ENCODE measurements around the gene IDUA. TPM values are rescaled to one million over a fixed set of nuclear protein-coding genes. Genes with fewer than 3 reads are reported as not detected.
"Not testable (repeated sequence)": the region's sequence is repeated elsewhere in the genome, so short reads cannot be mapped to it uniquely, and the experiment has no call there.

Gene IDUA
- 10 to 100 TPM in 3 of 4 donors, 1 to 10 TPM in 1; 9.8 to 21.5 (median 19.1) TPM for polyA plus RNA-seq (ENCODE audit: insufficient read length in 4 of 4)

DNA sequence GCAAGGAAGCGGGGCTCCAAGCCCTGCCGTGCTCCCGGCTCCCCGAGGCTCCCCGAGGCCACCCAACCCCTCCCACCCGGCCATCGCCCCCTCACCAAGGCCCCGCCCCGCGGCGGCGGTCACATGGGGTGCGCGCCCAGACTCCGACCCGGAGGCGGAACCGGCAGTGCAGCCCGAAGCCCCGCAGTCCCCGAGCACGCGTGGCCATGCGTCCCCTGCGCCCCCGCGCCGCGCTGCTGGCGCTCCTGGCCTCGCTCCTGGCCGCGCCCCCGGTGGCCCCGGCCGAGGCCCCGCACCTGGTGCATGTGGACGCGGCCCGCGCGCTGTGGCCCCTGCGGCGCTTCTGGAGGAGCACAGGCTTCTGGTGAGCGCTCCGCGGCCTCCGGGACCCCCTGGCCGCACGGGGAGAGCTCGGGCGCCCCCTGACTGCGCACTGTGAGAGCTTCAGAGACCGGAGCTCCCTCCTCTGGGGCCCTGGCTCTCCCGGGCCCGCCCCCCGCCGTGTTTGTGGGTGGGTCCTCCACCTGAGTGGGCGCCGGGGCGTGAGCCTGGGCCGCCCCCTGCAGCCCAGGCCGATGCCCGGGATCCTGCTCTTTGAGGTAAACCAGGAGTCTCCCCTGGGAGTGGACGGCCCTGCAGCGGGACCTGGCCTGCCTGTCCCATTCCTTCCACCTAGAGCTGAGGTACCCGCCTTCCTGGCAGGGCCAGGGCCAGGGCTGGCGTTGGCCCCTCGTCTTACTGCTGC, at the start of gene IDUA:
Gene IDUA (plus strand): TSS at position 166 of the 745 bp plus-strand sequence. CDS start 41 bp downstream, at position 207.
- no peak for DNase-seq (ENCODE audit: low read depth in 4 of 4, low spot score in 2 of 4)

DNA sequence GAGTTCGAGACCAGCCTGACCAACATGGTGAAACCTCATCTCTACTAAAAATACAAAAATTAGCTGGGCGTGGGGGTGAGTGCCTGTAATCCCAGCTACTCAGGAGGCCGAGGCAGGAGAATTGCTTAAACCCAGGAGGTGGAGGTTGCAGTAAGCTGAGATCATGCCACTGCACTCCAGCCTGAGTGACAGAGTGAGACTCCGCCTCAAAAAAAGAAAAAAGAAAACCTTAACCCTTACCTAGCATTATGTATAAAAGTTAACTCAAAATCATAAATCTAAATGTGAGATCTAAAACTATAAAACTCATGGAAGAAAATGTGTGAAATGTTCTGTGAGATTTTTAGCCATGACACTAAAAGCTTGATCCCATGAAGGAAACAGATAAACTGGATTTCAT, 47.3 kb upstream of the IDUA start:
- not testable (repeated sequence) for DNase-seq (ENCODE audit: low read depth in 4 of 4, low spot score in 2 of 4)

- DNase-seq (ENCODE audit: low read depth in 4 of 4, low spot score in 2 of 4), result no peak
Measured at GRCh38 chr4:945274-946102, 41.4 kb upstream of the IDUA start.

- no peak for DNase-seq (ENCODE audit: low read depth in 4 of 4, low spot score in 2 of 4)
Measured at GRCh38 chr4:946103-946450, 40.8 kb upstream of the IDUA start.

DNA sequence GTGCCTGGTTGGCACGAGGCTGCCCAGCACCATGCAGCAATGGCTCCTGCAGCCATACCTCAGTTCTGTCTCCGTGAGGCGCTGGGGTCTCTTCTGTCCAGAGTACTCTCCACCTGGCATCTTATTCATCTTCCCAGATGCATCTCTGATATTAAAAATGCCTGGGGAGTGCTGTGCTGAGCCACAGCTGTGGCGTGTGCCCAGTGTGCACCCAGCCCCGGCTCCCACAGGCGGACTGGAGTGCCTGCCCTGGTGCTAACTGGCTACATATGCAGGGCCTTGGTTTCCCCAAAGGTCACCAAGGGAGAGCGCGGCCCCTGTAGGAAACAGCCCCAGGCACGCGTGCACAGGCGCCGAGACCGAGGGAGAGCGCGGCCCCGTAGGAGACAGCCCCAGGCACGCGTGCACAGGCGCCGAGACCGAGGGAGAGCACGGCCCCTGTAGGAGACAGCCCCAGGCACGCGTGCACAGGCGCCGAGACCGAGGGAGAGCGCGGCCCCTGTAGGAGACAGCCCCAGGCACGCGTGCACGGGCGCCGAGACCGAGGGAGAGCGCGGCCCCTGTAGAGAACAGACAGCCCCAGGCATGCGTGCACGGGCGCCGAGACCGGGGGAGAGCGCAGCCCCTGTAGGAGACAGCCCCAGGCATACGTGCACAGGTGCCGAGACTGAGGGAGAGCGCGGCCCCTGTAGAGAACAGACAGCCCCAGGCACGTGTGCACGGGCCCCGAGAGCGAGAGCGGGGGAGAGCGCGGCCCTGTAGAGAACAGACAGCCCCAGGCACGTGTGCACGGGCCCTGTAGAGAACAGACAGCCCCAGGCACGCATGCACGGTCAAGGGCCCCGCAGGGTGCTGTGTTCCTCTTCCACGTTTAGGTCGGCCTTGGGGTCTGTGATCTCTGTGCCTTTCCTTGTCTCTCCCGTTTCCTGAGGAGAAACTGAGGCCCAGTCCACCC, 40.0 kb upstream of the IDUA start:
- DNase-seq (ENCODE audit: low read depth in 4 of 4, low spot score in 2 of 4), result no peak

DNA sequence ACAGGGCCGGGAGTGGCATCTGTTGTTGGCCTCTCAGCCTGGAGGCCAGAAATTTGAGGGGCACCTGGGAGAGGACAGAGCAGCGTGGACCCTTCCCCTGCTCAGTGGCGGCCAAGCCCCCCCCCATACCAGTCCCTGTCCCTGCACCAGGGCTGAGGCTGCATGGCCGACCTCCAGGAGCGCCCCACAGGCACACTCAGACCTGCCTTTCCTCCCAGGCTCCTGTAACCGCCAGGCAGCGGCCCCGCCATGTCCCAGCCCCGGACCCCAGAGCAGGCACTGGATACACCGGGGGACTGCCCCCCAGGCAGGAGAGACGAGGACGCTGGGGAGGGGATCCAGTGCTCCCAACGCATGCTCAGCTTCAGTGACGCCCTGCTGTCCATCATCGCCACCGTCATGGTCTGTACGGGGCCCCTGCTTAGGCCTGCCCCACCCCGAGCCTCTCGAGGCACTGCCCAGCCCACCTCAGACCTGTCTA, 39.3 kb upstream of the IDUA start:
- no peak for DNase-seq (ENCODE audit: low read depth in 4 of 4, low spot score in 2 of 4)

GRCh38 chr4:948101-948935, 38.5 kb upstream of the IDUA start:
- DNase-seq (ENCODE audit: low read depth in 4 of 4, low spot score in 2 of 4), result no peak

DNA sequence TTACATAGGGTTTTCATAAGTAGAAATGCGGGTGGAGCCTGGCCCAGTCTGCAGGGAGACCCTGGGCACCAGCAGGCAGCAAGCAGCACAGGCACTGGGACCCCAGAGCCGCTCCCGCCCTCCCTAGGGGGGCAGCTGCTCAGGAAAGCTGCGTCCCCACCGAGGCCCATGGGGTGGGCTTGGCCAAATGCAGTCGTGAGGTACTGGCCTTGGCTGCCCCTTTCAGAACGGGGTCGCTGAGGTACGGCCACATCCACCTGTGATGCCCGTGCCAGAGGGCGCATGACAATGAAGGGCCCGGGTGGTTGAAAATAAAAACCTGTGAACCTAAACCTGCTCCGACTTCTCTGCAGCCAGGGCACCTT, 37.9 kb upstream of the IDUA start:
- no peak for DNase-seq (ENCODE audit: low read depth in 4 of 4, low spot score in 2 of 4)

- no peak for DNase-seq (ENCODE audit: low read depth in 4 of 4, low spot score in 2 of 4)
Measured at GRCh38 chr4:949656-950055, 37.2 kb upstream of the IDUA start.

- no peak for DNase-seq (ENCODE audit: low read depth in 4 of 4, low spot score in 2 of 4)
Measured at GRCh38 chr4:950136-951020, 36.5 kb upstream of the IDUA start.

GRCh38 chr4:951186-951585, 35.7 kb upstream of the IDUA start:
- DNase-seq (ENCODE audit: low read depth in 4 of 4, low spot score in 2 of 4), result no peak

DNA sequence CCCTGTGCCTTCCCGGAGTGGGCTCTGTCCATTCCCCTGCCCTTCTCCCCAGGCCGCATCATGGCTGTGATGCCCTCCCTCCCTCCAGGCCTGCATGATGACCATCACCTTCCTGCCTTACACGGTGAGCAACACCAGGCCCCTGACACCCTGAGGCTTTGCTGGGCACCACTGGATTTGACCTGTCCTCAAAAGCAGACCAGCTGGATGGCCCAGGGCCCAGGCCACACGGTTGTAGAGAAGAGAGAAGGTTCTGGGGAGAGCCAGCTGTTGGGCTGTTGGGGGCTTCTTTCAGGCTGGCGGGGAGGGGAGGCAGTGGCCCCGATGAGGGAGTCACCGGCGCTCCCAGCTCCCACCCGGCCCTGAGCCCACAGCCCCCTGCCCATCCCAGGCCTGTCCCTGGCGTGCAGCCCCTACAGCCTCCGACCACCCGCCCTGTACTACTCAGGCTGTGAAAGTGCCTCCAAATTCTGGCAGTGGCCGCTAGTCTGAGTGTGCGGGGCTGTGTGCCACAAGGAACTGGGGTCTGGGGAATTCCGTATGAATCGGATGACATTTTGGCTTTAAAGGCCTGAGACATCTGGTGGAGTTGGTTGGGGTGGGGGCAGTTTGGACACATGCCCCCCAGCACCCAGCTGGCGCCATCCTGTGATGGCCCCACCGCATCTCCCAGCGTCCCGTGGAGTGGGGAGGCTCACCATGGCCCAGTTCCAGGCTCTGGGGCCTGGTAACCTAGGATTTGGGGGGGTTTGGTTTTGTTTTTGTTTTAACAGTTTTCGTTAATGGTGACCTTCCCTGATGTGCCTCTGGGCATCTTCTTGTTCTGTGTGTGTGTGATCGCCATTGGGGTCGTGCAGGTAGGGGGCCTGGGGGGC, 35.0 kb upstream of the IDUA start:
- no peak for DNase-seq (ENCODE audit: low read depth in 4 of 4, low spot score in 2 of 4)

DNA sequence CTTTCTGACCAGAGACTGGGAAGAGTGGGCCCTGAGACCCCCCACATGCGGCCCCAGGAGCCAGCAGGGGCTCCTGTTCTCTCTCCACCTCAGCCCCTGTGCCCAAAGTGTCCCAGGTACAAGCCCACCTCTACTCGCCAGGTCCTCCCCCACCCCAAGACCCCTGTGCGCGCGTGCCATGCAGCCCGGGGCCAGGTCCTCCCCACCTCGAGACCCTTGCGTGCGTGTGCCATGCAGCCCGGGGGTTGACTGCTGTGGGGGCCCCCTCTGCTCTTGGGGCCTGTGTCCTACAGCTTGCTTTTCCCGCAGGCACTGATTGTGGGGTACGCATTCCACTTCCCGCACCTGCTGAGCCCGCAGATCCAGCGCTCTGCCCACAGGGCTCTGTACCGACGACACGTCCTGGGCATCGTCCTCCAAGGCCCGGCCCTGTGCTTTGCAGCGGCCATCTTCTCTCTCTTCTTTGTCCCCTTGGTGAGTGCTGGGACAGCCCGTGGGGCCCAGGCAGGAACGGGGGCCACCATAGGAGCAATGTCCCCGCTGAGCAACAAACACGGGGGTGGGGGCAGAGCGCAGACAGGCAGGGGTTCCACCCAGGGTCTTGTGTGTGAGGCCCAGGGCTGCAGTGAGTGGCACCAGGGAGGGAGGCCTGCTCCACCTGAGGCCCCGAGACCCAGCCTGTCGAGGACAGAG, 33.8 kb upstream of the IDUA start:
- DNase-seq (ENCODE audit: low read depth in 4 of 4, low spot score in 2 of 4), result no peak

- DNase-seq (ENCODE audit: low read depth in 4 of 4, low spot score in 2 of 4), result no peak
Measured at GRCh38 chr4:953574-953915, 33.3 kb upstream of the IDUA start.

GRCh38 chr4:954211-955020, 32.4 kb upstream of the IDUA start:
- no peak for DNase-seq (ENCODE audit: low read depth in 4 of 4, low spot score in 2 of 4)

- DNase-seq (ENCODE audit: low read depth in 4 of 4, low spot score in 2 of 4), result no peak
Measured at GRCh38 chr4:955161-955921, 31.5 kb upstream of the IDUA start.
